Brain microvascular endothelial cell (primary cell): ENCODE data around the gene EXOC4.

ENCODE experiments used
- DNase-seq: peaks from one replicate; pipeline ENCODE4 v3.0.0-alpha.2; 2020
- H3K27ac ChIP-seq: fragments of 250-450 bp; sonication (Bioruptor Pico); 2 replicates; pipeline ENCODE4 v1.5.1; 2020; ENCODE audit warnings: mild to moderate bottlenecking, moderate library complexity
- H3K27me3 ChIP-seq: fragments of 250-450 bp; sonication (Bioruptor Pico); replicated peaks from 2 replicates; pipeline ENCODE4 v1.5.1; 2020; ENCODE audit warnings: mild to moderate bottlenecking
- H3K36me3 ChIP-seq: fragments of 250-450 bp; sonication (Bioruptor Pico); replicated peaks from 2 replicates; pipeline ENCODE4 v1.5.1; 2020; ENCODE audit warnings: mild to moderate bottlenecking
- H3K4me3 ChIP-seq: 2 replicates; pipeline ENCODE4 v1.5.1; 2011; ENCODE audit warnings: low read depth, mild to moderate bottlenecking, control low read depth, low read length, moderate library complexity
- in situ Hi-C: cut with HindIII; loops from 2 replicates; pipeline ENCODE4 v1.10.0; 2017; ENCODE audit warnings: low sequenced_read_pairs, low pct_ligation_motif_present
- TF ChIP-seq, protein P1 (sequence below): IDR thresholded peaks from 2 replicates; pipeline ENCODE4 v1.5.1; 2011; ENCODE audit warnings: low read depth, mild to moderate bottlenecking, moderate library complexity, low read length, control low read depth, inconsistent platforms; ENCODE audit errors: missing control alignments

Gene EXOC4

DNA sequence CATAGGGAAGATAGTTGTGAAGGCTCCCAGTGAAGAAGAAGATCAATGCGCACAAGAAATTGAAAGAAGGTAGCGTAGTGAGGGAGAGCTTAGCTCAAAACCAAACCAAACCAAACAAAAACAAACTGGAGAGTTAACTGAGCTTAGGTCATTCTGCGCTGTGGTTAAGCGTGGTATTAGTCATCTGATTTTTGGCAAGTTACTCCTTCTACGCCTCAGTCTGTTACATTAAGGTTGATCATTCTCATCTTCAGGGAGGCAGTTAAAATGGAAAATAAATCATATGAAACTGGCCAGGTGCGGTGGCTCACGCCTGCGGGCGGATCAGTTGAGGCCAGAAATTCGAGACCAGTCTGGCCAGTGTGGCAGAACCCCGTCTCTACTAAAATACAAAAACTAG lies 259.7 kb downstream of the EXOC4 start:
- TF ChIP-seq, protein P1, sequence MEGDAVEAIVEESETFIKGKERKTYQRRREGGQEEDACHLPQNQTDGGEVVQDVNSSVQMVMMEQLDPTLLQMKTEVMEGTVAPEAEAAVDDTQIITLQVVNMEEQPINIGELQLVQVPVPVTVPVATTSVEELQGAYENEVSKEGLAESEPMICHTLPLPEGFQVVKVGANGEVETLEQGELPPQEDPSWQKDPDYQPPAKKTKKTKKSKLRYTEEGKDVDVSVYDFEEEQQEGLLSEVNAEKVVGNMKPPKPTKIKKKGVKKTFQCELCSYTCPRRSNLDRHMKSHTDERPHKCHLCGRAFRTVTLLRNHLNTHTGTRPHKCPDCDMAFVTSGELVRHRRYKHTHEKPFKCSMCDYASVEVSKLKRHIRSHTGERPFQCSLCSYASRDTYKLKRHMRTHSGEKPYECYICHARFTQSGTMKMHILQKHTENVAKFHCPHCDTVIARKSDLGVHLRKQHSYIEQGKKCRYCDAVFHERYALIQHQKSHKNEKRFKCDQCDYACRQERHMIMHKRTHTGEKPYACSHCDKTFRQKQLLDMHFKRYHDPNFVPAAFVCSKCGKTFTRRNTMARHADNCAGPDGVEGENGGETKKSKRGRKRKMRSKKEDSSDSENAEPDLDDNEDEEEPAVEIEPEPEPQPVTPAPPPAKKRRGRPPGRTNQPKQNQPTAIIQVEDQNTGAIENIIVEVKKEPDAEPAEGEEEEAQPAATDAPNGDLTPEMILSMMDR = no peak
- peak; percentile 84 for DNase-seq
- peak overlapping the region; percentile 19 for H3K27ac ChIP-seq
- in situ Hi-C loops = no loop called here
- no peak overlapping the region for H3K4me3 ChIP-seq
- no peaks in the 10 kb centered on the region for H3K36me3 ChIP-seq
- H3K27me3 ChIP-seq = no peaks in the 10 kb centered on the region

DNA sequence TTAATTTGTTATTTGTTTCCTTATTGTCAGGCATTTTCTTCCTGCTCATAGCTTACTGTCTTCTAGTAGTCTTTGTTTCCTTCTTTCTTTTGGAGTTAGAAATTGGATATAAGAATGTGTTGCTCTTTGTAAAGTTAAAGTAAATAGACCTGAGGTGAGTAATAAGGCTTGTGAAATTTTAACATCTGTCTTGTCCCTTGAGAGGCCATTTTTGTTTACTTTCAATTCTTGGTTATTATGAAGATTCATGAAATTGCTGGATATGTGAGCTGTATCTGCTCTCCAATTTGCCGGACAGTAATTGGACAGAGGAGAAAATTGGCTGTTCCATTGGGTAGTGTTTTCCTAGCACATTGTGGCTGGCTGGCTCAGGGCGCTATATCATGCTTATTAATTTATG lies 260.7 kb downstream of the EXOC4 start:
- DNase-seq = no peak
- TF ChIP-seq, protein P1 = no peak
- no peaks in the 10 kb centered on the region for H3K36me3 ChIP-seq
- no peak overlapping the region for H3K27ac ChIP-seq
- H3K27me3 ChIP-seq = no peaks in the 10 kb centered on the region
- in situ Hi-C loops = no loop called here
- no peak overlapping the region for H3K4me3 ChIP-seq

DNA sequence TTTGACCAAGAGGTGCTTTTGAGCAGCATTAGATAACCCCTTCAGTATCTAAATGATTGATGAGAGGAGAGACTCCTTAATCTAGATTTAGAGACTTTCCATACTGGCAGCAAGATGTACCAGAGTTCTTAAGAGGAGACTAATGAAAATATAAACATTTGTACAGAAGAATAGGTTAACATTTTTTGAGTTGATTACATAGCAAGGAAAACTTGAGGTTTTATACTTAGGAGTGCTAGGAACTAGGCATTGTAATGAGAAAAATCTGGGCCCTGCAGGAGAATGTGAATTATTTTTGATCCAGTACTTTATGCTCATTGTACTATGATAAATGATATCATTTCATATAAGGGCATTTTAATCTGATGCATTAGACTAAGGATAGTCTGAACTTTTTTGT lies 261.7 kb downstream of the EXOC4 start:
- Histone ChIP-seq H3K27me3 (no peaks in the 10 kb centered on the region), H3K36me3 (no peaks in the 10 kb centered on the region), H3K4me3 (no peak overlapping the region), H3K27ac (no peak overlapping the region)
- DNase-seq = no peak
- in situ Hi-C loops = no loop called here
- TF ChIP-seq, protein P1 = no peak

DNA sequence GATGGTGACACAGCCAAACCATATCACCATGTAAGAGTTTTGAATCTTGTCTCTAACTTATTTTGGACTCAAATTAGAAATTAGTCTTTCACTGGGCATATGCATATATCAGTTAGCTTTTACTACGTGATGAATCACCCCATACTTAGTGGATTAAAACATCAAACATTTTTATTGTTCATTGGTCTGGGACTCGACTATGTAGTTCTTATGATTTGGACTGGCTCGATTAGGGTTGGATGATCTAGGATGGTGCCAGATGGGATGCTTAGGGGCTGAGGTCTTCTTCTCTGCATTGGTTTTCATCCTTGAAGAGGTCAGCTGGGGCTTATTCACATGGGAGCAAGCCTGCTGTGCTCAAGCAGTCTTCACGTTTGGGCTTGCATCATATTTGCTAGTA lies 264.9 kb downstream of the EXOC4 start:
- DNase-seq = no peak
- in situ Hi-C loops = no loop called here
- TF ChIP-seq, protein P1 = no peak
- H3K36me3 ChIP-seq = no peaks in the 10 kb centered on the region
- no peak overlapping the region for H3K4me3 ChIP-seq
- H3K27ac ChIP-seq = no peak overlapping the region
- H3K27me3 ChIP-seq = no peaks in the 10 kb centered on the region

DNA sequence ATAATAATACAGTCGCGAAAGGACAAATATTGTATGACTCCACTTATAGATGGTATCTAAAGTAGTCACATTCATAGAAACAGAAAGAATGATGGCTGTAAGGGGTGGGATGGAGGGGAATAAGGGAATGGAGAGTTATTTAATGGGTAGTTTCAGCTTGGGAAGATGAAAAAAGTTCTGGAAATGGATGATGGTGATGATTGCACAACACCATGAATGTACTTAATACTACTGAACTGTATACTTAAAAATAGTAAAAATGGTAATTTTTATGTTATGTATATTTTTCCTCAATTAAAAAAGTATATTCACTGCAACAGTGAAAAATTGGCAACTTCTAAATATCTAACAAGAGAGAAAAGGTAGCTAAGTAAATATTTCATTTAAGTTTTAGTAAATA lies 265.8 kb downstream of the EXOC4 start:
- TF ChIP-seq, protein P1 = no peak
- in situ Hi-C loops = no loop called here
- H3K27me3 ChIP-seq = no peaks in the 10 kb centered on the region

DNA sequence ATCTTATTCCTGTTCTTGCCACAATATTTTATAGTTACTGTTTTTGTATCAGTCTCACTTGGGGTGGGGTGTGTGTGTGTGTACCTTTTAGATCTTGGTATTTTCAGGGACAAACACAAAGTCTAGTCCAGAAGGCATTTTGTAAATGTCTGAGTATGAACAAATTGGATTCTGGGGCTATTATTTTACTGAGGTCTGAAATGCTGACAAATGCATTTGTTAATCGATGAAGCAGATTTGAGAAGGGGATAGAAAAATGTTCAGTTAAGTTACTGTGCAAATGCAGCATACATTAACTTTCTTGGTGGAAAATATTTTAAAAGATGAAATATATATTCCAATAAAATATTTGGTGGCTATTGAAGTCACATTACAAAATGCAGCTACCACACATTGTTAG lies 267.4 kb downstream of the EXOC4 start:
- Histone ChIP-seq H3K4me3 (no peak overlapping the region), H3K27me3 (no peaks in the 10 kb centered on the region), H3K27ac (no peak overlapping the region), H3K36me3 (no peaks in the 10 kb centered on the region)
- no peak for DNase-seq
- in situ Hi-C loops = no loop called here
- TF ChIP-seq, protein P1 = no peak

More for the DNA sequence above, 265.8 kb downstream of the EXOC4 start:
- no peak for DNase-seq
- Histone ChIP-seq H3K27ac (no peak overlapping the region), H3K36me3 (no peaks in the 10 kb centered on the region), H3K4me3 (no peak overlapping the region)
